ENCODE results near the gene PDE4D. TPM values are rescaled to one million over a fixed set of nuclear protein-coding genes. Genes with fewer than 3 reads are reported as not detected.

The PDE4D gene
- total RNA-seq, 1 experiment from 2014 or later = 2.4 TPM

DNA sequence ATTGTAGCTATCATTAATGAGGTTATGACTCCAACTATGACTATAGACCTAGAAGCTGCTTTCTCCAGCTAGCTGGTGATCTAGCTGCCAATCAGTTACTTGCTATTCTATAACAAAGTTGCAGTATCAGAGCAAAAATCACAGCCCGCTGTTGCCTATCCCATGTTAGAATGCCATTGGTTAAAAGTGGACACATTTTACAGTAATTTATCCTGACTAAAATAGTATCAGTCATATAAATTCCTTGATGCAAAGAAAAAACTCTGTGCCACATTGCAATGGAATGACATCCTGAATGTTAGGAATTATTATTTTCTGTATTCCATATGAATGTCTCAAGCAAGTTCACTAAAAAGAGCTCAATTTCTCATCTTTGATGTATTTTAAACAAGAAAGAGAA lies 626.5 kb downstream of the PDE4D start:
- Histone ChIP-seq H3K4me3 (ENCODE audit: low read depth in 2 of 2, low read length in 2 of 2) (no peak overlapping the region), H3K27ac (ENCODE audit: low read length) (no peak overlapping the region), H3K27me3 (ENCODE audit: control insufficient read depth, insufficient read depth, low read length) (no peaks in the 10 kb centered on the region; the same call in 1 of the 2 replicates), H3K4me1 (ENCODE audit: control insufficient read depth, insufficient read depth, low read length) (no peaks in the 10 kb centered on the region), H3K9me3 (ENCODE audit: control insufficient read depth, insufficient read depth, low read depth, low read length) (no peaks in the 10 kb centered on the region), H3K36me3 (ENCODE audit: control insufficient read depth, insufficient read depth, low read length) (no peaks in the 10 kb centered on the region)
- CTCF ChIA-PET = interaction anchor here (0.6 kb wide), 1 partner anchor 82 kb away, joined by 7 read pairs; no protein-coding TSS in a partner anchor
- TF ChIP-seq SIN3A (IDR thresholded peaks at IDR 0.05; ENCODE audit: borderline replicate concordance, insufficient read depth, low read depth, low read length) (no peak), POLR2AphosphoS5 (IDR thresholded peaks at IDR 0.05; ENCODE audit: low read depth, low read length) (no peak), TCF7L2 (IDR thresholded peaks at IDR 0.05; ENCODE audit: low read depth, low read length) (no peak)
- TF ChIP-seq, protein P1, sequence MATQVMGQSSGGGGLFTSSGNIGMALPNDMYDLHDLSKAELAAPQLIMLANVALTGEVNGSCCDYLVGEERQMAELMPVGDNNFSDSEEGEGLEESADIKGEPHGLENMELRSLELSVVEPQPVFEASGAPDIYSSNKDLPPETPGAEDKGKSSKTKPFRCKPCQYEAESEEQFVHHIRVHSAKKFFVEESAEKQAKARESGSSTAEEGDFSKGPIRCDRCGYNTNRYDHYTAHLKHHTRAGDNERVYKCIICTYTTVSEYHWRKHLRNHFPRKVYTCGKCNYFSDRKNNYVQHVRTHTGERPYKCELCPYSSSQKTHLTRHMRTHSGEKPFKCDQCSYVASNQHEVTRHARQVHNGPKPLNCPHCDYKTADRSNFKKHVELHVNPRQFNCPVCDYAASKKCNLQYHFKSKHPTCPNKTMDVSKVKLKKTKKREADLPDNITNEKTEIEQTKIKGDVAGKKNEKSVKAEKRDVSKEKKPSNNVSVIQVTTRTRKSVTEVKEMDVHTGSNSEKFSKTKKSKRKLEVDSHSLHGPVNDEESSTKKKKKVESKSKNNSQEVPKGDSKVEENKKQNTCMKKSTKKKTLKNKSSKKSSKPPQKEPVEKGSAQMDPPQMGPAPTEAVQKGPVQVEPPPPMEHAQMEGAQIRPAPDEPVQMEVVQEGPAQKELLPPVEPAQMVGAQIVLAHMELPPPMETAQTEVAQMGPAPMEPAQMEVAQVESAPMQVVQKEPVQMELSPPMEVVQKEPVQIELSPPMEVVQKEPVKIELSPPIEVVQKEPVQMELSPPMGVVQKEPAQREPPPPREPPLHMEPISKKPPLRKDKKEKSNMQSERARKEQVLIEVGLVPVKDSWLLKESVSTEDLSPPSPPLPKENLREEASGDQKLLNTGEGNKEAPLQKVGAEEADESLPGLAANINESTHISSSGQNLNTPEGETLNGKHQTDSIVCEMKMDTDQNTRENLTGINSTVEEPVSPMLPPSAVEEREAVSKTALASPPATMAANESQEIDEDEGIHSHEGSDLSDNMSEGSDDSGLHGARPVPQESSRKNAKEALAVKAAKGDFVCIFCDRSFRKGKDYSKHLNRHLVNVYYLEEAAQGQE (IDR thresholded peaks at IDR 0.05; ENCODE audit: insufficient read depth in 1 of 2, low read depth in 2 of 2, low read length in 1 of 2) = no peak
- TF ChIP-seq, protein P2, sequence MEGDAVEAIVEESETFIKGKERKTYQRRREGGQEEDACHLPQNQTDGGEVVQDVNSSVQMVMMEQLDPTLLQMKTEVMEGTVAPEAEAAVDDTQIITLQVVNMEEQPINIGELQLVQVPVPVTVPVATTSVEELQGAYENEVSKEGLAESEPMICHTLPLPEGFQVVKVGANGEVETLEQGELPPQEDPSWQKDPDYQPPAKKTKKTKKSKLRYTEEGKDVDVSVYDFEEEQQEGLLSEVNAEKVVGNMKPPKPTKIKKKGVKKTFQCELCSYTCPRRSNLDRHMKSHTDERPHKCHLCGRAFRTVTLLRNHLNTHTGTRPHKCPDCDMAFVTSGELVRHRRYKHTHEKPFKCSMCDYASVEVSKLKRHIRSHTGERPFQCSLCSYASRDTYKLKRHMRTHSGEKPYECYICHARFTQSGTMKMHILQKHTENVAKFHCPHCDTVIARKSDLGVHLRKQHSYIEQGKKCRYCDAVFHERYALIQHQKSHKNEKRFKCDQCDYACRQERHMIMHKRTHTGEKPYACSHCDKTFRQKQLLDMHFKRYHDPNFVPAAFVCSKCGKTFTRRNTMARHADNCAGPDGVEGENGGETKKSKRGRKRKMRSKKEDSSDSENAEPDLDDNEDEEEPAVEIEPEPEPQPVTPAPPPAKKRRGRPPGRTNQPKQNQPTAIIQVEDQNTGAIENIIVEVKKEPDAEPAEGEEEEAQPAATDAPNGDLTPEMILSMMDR (IDR thresholded peaks at IDR 0.05) = no peak
- POLR2A ChIA-PET = no interaction called here
- BruUV-seq (replicated peaks) = no TSS peak
- intact Hi-C loops (cut with micrococcal nuclease; ENCODE audit: unreplicated experiment) = no loop called here
- in situ Hi-C loops (cut with HindIII; ENCODE audit: low pct_unique_long_range_greater_than_20kb, low sequenced_read_pairs) = no loop called here
- ATAC-seq (no peak), DNase-seq (ENCODE audit: low read depth, low spot score) (no peak)

DNA sequence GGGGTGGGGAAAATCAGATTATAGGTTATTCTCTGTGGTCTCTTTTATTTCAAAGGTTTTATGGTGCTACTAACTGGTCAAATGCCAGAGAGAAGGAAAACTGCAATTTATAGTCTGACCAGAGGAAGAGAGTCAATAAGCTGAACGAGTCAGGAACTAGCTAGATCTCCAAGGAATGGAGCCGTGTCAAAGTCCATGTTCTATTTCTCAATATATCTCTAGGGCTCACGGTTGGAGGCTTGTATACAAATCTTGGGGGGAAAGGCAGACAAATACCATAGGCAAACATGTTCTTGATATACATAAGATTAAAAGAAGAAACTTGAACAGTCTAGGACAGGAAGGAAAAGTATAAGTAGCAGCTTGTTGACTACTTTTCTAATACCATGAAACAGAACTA lies 627.1 kb downstream of the PDE4D start:
- CTCF ChIA-PET = no interaction called here
- Histone ChIP-seq H3K27ac (ENCODE audit: low read length) (no peak overlapping the region), H3K27me3 (ENCODE audit: control insufficient read depth, insufficient read depth, low read length) (no peaks in the 10 kb centered on the region; the same call in 1 of the 2 replicates), H3K9me3 (ENCODE audit: control insufficient read depth, insufficient read depth, low read depth, low read length) (no peaks in the 10 kb centered on the region), H3K4me1 (ENCODE audit: control insufficient read depth, insufficient read depth, low read length) (no peaks in the 10 kb centered on the region), H3K36me3 (ENCODE audit: control insufficient read depth, insufficient read depth, low read length) (no peaks in the 10 kb centered on the region), H3K4me3 (ENCODE audit: low read depth in 2 of 2, low read length in 2 of 2) (no peak overlapping the region)
- intact Hi-C loops (cut with micrococcal nuclease; ENCODE audit: unreplicated experiment) (no loop called here), in situ Hi-C loops (cut with HindIII; ENCODE audit: low pct_unique_long_range_greater_than_20kb, low sequenced_read_pairs) (no loop called here)
- POLR2A ChIA-PET = no interaction called here
- no TSS peak for BruUV-seq (replicated peaks)
- ATAC-seq (no peak), DNase-seq (ENCODE audit: low read depth, low spot score) (no peak)
- TF ChIP-seq, protein P1 (IDR thresholded peaks at IDR 0.05; ENCODE audit: insufficient read depth in 1 of 2, low read depth in 2 of 2, low read length in 1 of 2) = no peak
- TF ChIP-seq TCF7L2 (IDR thresholded peaks at IDR 0.05; ENCODE audit: low read depth, low read length) (no peak), POLR2AphosphoS5 (IDR thresholded peaks at IDR 0.05; ENCODE audit: low read depth, low read length) (no peak), SIN3A (IDR thresholded peaks at IDR 0.05; ENCODE audit: borderline replicate concordance, insufficient read depth, low read depth, low read length) (no peak)
- TF ChIP-seq, protein P2 (IDR thresholded peaks at IDR 0.05) = no peak
